CD4-positive, alpha-beta memory T cell (primary cell): ENCODE data around the gene CDK6. TPM values are rescaled to one million over a fixed set of nuclear protein-coding genes. Genes with fewer than 3 reads are reported as not detected.

Experiments
- CTCF ChIA-PET: fragments of 350-600 bp; sonication (Branson Sonifier 250); formaldehyde crosslinking; loops from one replicate; lab custom pipeline; 2021; ENCODE audit warnings: inconsistent platforms; ENCODE audit not compliant: partially characterized antibody; lab: Charles Lee
- POLR2A ChIA-PET: fragments of 350-600 bp; sonication (Branson Sonifier 250); formaldehyde crosslinking; loops from one replicate; lab custom pipeline; 2021; ENCODE audit not compliant: partially characterized antibody; lab: Charles Lee
- DNase-seq, 5 donors: peaks; one replicate each; pipeline versions ENCODE4 v3.0.0 to v3.0.0-alpha.2; 2020 to 2022; ENCODE audit warnings: mixed read lengths in 1 of 5
- H3K27ac ChIP-seq: one replicate; pipeline ENCODE4 v1.7.0; 2013; ENCODE audit warnings: low read depth, low read length
- H3K27me3 ChIP-seq: 2 replicates; pipeline ENCODE4 v1.7.0; 2013; ENCODE audit warnings: mild to moderate bottlenecking, low read length, moderate library complexity; ENCODE audit not compliant: insufficient read depth
- H3K36me3 ChIP-seq: 2 replicates; pipeline ENCODE4 v1.7.0; 2013; ENCODE audit warnings: mild to moderate bottlenecking, low read length, moderate library complexity; ENCODE audit not compliant: insufficient read depth
- H3K4me1 ChIP-seq: 2 replicates; pipeline ENCODE4 v1.7.0; 2013; ENCODE audit warnings: mild to moderate bottlenecking, low read length, moderate library complexity; ENCODE audit not compliant: insufficient read depth
- H3K4me3 ChIP-seq, 2 donors: one replicate each; pipeline ENCODE4 v1.7.0; 2013; ENCODE audit warnings: low read length in 2 of 2, mild to moderate bottlenecking in 1 of 2
- H3K9me3 ChIP-seq, 2 donors: one replicate each; pipeline ENCODE4 v1.7.0; 2013; ENCODE audit warnings: low read length in 2 of 2, control low read depth in 1 of 2; ENCODE audit not compliant: control insufficient read depth in 1 of 2
- H3K27ac Mint-ChIP-seq, 7 donors: one replicate each; pipeline ENCODE4 v1.8.0; 2020 to 2021; ENCODE audit warnings: mixed read lengths in 7 of 7, mild to moderate bottlenecking in 6 of 7, inconsistent platforms in 3 of 7, moderate library complexity in 3 of 7
- H3K27me3 Mint-ChIP-seq, 2 donors: one replicate each; pipeline ENCODE4 v1.8.0; 2020 to 2021; ENCODE audit warnings: mixed read lengths in 2 of 2
- H3K36me3 Mint-ChIP-seq, 2 donors: one replicate each; pipeline ENCODE4 v1.8.0; 2020 to 2021; ENCODE audit warnings: mixed read lengths in 2 of 2, inconsistent platforms in 1 of 2, mild to moderate bottlenecking in 1 of 2
- H3K4me1 Mint-ChIP-seq, 4 donors: one replicate each; pipeline ENCODE4 v1.8.0; 2020 to 2021; ENCODE audit warnings: mixed read lengths in 4 of 4, mild to moderate bottlenecking in 1 of 4
- H3K4me3 Mint-ChIP-seq, 8 donors: one replicate each; pipeline ENCODE4 v1.8.0; 2020 to 2021; ENCODE audit warnings: mixed read lengths in 8 of 8, mild to moderate bottlenecking in 7 of 8, moderate library complexity in 6 of 8, inconsistent platforms in 3 of 8
- H3K9me3 Mint-ChIP-seq, 8 donors: one replicate each; pipeline ENCODE4 v1.8.0; 2020 to 2021; ENCODE audit warnings: mixed read lengths in 8 of 8, mild to moderate bottlenecking in 5 of 8, inconsistent platforms in 3 of 8, moderate library complexity in 1 of 8
- intact Hi-C: fragments of 100-400 bp; cut with micrococcal nuclease; formaldehyde crosslinking; loops from one replicate; pipeline ENCODE4 v1.15.1; 2023
- polyA plus RNA-seq, 2 donors: library from polyadenylated mRNA; unstranded; fragments of 300-500 nt; fragmentation: Illumina TruSeq; gene quantifications; one replicate each; pipeline ENCODE4 v1.2.3, GENCODE V29; 2021
- total RNA-seq, 2 experiments: library from RNA; stranded (reverse); gene quantifications; one replicate each; pipeline ENCODE4 v1.2.3, GENCODE V29; 2021

CDK6 gene
- total and polyA plus RNA-seq, 4 experiments from 2014 or later: 18.4 to 23.6 (median 21.1) TPM

DNA sequence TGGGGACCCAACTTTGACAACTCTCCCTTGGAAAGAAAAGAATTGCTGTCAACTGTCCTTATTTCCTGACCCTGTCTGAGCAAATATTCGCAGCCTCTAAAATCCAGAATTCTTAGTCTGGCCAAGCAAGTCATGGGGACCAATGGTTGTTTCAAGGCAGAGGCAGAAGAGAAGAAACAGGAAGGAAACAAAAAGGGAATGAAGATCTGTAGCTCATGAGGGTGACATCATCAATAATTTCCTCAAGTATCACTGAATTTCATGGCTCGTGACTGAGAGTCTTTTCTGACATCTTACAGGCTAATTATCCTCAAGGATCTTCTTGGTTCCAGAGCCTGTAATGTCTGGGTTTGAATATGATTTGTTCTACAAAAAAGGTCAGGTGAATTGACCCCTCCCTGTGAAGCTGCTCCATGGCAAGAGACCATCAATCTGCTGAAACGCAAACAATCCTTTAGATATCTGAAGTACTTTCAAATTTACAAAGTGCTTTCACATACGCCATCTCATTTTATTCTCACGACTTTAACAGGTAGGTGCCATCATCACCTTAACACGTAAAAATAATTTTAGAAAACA, 5.8 kb downstream of the CDK6 start:
- no peaks in the 10 kb centered on the region for H3K9me3 ChIP-seq
- intact Hi-C loops: loop anchor here (5.0 to 10.0 kb wide), 3 partner anchors 383 to 696 kb away; partner anchors contain the start of genes ANKIB1, CYP51A1, GATAD1 and KRIT1
- DNase-seq: no peak
- no peaks in the 10 kb centered on the region for H3K36me3 ChIP-seq
- peak overlapping the region in 1 of 2 donors; percentile 22 for H3K4me3 ChIP-seq
- H3K36me3 Mint-ChIP-seq: peaks cover 6 to 36% of the 10 kb centered on the region in 2 donors
- ChIA-PET POLR2A (interaction anchor here (1.3 to 5.2 kb wide), 4 partner anchors 9 to 210 kb away, joined by 3 to 82 read pairs (median 3); no protein-coding TSS in a partner anchor), CTCF (interaction anchor here (1.2 to 5.5 kb wide), 3 partner anchors 16 to 210 kb away, joined by 3 to 122 read pairs (median 72); no protein-coding TSS in a partner anchor)
- no peaks in the 10 kb centered on the region for H3K9me3 Mint-ChIP-seq
- H3K27me3 Mint-ChIP-seq: no peaks in the 10 kb centered on the region
- peak overlapping the region; percentile 41 for H3K27ac ChIP-seq
- peaks cover 42 to 74% (median 50%) of the 10 kb centered on the region in 4 donors for H3K4me1 Mint-ChIP-seq
- H3K27ac Mint-ChIP-seq: peak overlapping the region; percentile 37 to 96 (median 78)
- H3K27me3 ChIP-seq: no peaks in the 10 kb centered on the region
- peak overlapping the region; percentile 10 to 98 (median 90) for H3K4me3 Mint-ChIP-seq
- peaks cover 53% of the 10 kb centered on the region for H3K4me1 ChIP-seq

GRCh38 chr7:92830027-92830426, 6.3 kb downstream of the CDK6 start:
- Histone ChIP-seq H3K9me3 (no peaks in the 10 kb centered on the region), H3K27ac (no peak overlapping the region), H3K36me3 (no peaks in the 10 kb centered on the region), H3K27me3 (no peaks in the 10 kb centered on the region), H3K4me3 (no peak overlapping the region), H3K4me1 (peaks cover 59% of the 10 kb centered on the region)
- Mint-ChIP-seq H3K27me3 (no peaks in the 10 kb centered on the region), H3K4me1 (peaks cover 44 to 73% (median 52%) of the 10 kb centered on the region in 4 donors), H3K9me3 (no peaks in the 10 kb centered on the region), H3K4me3 (peak overlapping the region in 6 of 8 donors; percentile 62 to 98 (median 92)), H3K27ac (peak overlapping the region in 4 of 7 donors; percentile 37 to 96 (median 74)), H3K36me3 (peaks cover 6 to 32% of the 10 kb centered on the region in 2 donors)
- intact Hi-C loops: loop anchor here (5.0 to 10.0 kb wide), 3 partner anchors 383 to 695 kb away; partner anchors contain the start of genes ANKIB1, CYP51A1, GATAD1 and KRIT1
- ChIA-PET POLR2A (interaction anchor here (0.6 to 5.2 kb wide), 2 partner anchors 18 to 23 kb away, joined by 3 to 82 read pairs; no protein-coding TSS in a partner anchor), CTCF (interaction anchor here (1.4 to 5.5 kb wide), 2 partner anchors 15 to 29 kb away, joined by 3 to 122 read pairs; no protein-coding TSS in a partner anchor)
- DNase-seq: no peak

GRCh38 chr7:92827464-92828120, 8.8 kb downstream of the CDK6 start:
- H3K4me1 Mint-ChIP-seq: peaks cover 52 to 67% (median 60%) of the 10 kb centered on the region in 4 donors

DNA sequence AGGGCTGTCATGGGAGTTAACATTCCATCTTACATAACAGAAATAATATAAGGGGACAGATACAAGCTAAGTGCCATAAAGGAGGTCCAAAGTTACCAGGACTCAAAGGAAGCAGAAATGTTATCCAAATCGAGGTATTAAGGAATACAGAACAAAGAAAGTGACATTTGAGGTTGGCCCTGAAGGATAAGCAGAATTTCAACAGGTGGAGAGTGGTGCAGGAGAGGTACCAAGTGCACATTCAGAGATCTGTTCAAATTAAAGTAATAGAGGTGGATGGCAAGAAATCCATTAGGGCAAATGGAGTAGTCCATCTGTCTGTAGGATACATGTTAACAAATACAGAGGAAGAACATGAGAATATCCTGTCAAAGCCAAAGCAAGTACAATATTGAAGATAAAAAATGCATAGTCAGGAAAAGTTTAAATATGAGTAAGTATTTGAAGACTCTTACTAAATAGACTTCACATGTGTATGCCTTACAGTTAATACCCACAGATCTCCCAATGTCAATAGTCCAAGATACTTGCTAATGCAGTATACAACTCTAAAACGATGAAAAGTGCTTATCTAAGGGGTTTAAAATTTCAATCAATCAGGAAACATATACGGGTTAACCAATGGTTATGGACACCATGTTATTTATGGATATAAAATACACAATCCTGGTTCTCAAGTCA, 10.0 kb downstream of the CDK6 start:
- DNase-seq: no peak
- Mint-ChIP-seq H3K4me1 (peaks cover 44 to 57% (median 50%) of the 10 kb centered on the region in 4 donors), H3K36me3 (peaks cover 10 to 12% of the 10 kb centered on the region in 2 donors), H3K27ac (no peak overlapping the region), H3K27me3 (no peaks in the 10 kb centered on the region), H3K9me3 (no peaks in the 10 kb centered on the region), H3K4me3 (peak overlapping the region in 3 of 8 donors; percentile 2 to 25 (median 7))
- no peaks in the 10 kb centered on the region for H3K36me3 ChIP-seq
- intact Hi-C loops: no loop called here
- POLR2A ChIA-PET: no interaction called here
- no peaks in the 10 kb centered on the region for H3K9me3 ChIP-seq
- no peak overlapping the region for H3K27ac ChIP-seq
- peaks cover 63% of the 10 kb centered on the region for H3K4me1 ChIP-seq
- CTCF ChIA-PET: no interaction called here
- H3K4me3 ChIP-seq: no peak overlapping the region
- no peaks in the 10 kb centered on the region for H3K27me3 ChIP-seq

More at GRCh38 chr7:92827464-92828120, 8.8 kb downstream of the CDK6 start:
- peaks cover 10 to 19% of the 10 kb centered on the region in 2 donors for H3K36me3 Mint-ChIP-seq
- no peaks in the 10 kb centered on the region for H3K9me3 Mint-ChIP-seq
- H3K27me3 ChIP-seq: no peaks in the 10 kb centered on the region
- ChIA-PET CTCF (no interaction called here), POLR2A (interaction anchor here (0.7 kb wide), 1 partner anchor 13 kb away, joined by 4 read pairs; no protein-coding TSS in a partner anchor)
- no peaks in the 10 kb centered on the region for H3K9me3 ChIP-seq
- peak overlapping the region in 3 of 7 donors; percentile 2 to 65 (median 38) for H3K27ac Mint-ChIP-seq
- DNase-seq: no peak
- peak overlapping the region in 3 of 8 donors; percentile 2 to 70 (median 6) for H3K4me3 Mint-ChIP-seq
- H3K4me3 ChIP-seq: no peak overlapping the region
- no peaks in the 10 kb centered on the region for H3K36me3 ChIP-seq
- H3K27ac ChIP-seq: no peak overlapping the region
- intact Hi-C loops: no loop called here
- H3K4me1 ChIP-seq: peaks cover 73% of the 10 kb centered on the region
- H3K27me3 Mint-ChIP-seq: no peaks in the 10 kb centered on the region

DNA sequence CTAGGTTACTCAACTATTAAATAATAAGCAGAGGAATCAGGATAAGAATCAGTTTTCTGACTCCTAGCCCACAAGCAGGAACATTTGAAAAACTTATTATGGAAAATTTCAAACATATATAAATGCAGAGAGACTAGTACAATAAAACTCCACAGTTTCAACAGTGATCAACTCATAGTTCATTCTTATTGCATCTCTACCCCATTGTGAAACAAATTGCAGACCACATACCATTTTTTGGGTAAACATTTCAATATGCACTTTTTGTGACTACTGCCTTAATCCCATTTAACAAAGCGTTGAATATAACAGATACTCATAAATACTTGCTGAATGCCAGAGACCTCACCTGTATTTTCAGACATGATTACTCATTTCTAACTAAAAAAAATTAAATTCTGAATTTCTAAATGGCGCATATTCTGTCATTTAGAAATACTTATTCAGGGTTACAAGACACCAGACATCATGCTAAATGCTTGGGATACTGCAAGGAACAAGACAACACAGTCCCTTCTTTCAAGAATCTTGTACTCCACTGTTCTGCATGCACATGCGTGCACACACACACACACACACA, 11.4 kb downstream of the CDK6 start:
- no peak for DNase-seq
- no peak overlapping the region for H3K4me3 ChIP-seq
- ChIA-PET CTCF (interaction anchor here (1.2 kb wide), 1 partner anchor 8 kb away, joined by 3 read pairs; no protein-coding TSS in a partner anchor), POLR2A (no interaction called here)
- H3K27me3 ChIP-seq: no peaks in the 10 kb centered on the region
- no peak overlapping the region for H3K27ac ChIP-seq
- H3K9me3 Mint-ChIP-seq: peaks cover 0 to 3% (median 0%) of the 10 kb centered on the region in 8 donors
- peak overlapping the region in 3 of 8 donors; percentile 31 to 51 (median 33) for H3K4me3 Mint-ChIP-seq
- peak overlapping the region in 2 of 7 donors; percentile 10 to 68 for H3K27ac Mint-ChIP-seq
- H3K36me3 Mint-ChIP-seq: peaks cover 7 to 10% of the 10 kb centered on the region in 2 donors
- H3K4me1 ChIP-seq: peaks cover 49% of the 10 kb centered on the region
- H3K27me3 Mint-ChIP-seq: no peaks in the 10 kb centered on the region
- intact Hi-C loops: no loop called here
- H3K4me1 Mint-ChIP-seq: peaks cover 38 to 54% (median 44%) of the 10 kb centered on the region in 4 donors
- H3K9me3 ChIP-seq: no peaks in the 10 kb centered on the region
- no peaks in the 10 kb centered on the region for H3K36me3 ChIP-seq

DNA sequence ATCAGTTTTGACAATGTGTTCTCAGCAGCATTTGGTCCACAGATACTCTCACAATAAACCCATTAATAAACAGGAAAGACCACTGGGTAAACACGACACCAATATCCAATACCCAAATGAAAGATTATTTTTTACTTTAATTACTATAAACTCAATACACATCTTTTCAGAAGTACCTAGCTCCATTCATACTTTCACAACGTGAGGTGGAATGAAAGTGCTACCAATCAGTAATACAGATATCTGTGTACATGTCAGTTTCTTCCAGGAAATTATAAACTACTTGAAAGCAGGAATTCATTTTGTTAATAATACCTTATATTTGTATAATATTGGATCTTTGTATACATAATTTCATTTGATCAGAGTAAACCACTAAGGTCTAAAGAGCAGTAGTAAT, 11.9 kb downstream of the CDK6 start:
- H3K4me3 Mint-ChIP-seq: no peak overlapping the region
- H3K27me3 Mint-ChIP-seq: no peaks in the 10 kb centered on the region
- CTCF ChIA-PET: interaction anchor here (1.2 kb wide), 1 partner anchor 8 kb away, joined by 3 read pairs; no protein-coding TSS in a partner anchor
- peaks cover 10 to 15% of the 10 kb centered on the region in 2 donors for H3K36me3 Mint-ChIP-seq
- no peak overlapping the region for H3K27ac ChIP-seq
- no peaks in the 10 kb centered on the region for H3K36me3 ChIP-seq
- no peak for DNase-seq
- POLR2A ChIA-PET: interaction anchor here (1.9 kb wide), 1 partner anchor 11 kb away, joined by 8 read pairs; no protein-coding TSS in a partner anchor
- peaks cover 0 to 8% (median 2%) of the 10 kb centered on the region in 8 donors for H3K9me3 Mint-ChIP-seq
- H3K9me3 ChIP-seq: no peaks in the 10 kb centered on the region
- peaks cover 39 to 54% (median 44%) of the 10 kb centered on the region in 4 donors for H3K4me1 Mint-ChIP-seq
- no peak overlapping the region for H3K27ac Mint-ChIP-seq
- peaks cover 44% of the 10 kb centered on the region for H3K4me1 ChIP-seq
- H3K4me3 ChIP-seq: no peak overlapping the region
- no peaks in the 10 kb centered on the region for H3K27me3 ChIP-seq
- intact Hi-C loops: no loop called here
